HEK293T (cell line): Measurements from ENCODE around the gene MYL5.

Experiments
- ELF4 ChIP-seq: fragments of 450-650 bp; IDR thresholded peaks from 2 replicates; pipeline ENCODE4 v1.6.1; 2017; ENCODE audit warnings: antibody characterized with exemption
- FOXK2 ChIP-seq: fragments of 450-650 bp; IDR thresholded peaks from 2 replicates; pipeline ENCODE4 v1.6.1; 2016; ENCODE audit warnings: mild to moderate bottlenecking
- FOXM1 ChIP-seq: fragments of 450-650 bp; IDR thresholded peaks from 2 replicates; pipeline ENCODE4 v1.6.1; 2017; ENCODE audit warnings: mild to moderate bottlenecking, borderline replicate concordance
- L3MBTL2 ChIP-seq: fragments of 450-650 bp; conservative IDR thresholded peaks from 2 replicates; pipeline ENCODE4 v1.6.1; 2016; ENCODE audit warnings: mild to moderate bottlenecking
- NFRKB ChIP-seq: fragments of 450-650 bp; IDR thresholded peaks from 2 replicates; pipeline ENCODE4 v1.6.1; 2016; ENCODE audit warnings: mild to moderate bottlenecking, moderate library complexity
- SP1 ChIP-seq: fragments of 450-650 bp; IDR thresholded peaks from 2 replicates; pipeline ENCODE4 v1.6.1; 2017
- SUZ12 ChIP-seq: fragments of 450-650 bp; IDR thresholded peaks from 2 replicates; pipeline ENCODE4 v1.6.1; 2016; ENCODE audit warnings: mild to moderate bottlenecking
- ZNF384 ChIP-seq: fragments of 450-650 bp; IDR thresholded peaks from 2 replicates; pipeline ENCODE4 v1.6.1; 2016

- TF ChIP-seq NFRKB (no peak), SP1 (no peak), ZNF384 (no peak), SUZ12 (no peak), FOXM1 (no peak), FOXK2 (no peak), L3MBTL2 (no peak), ELF4 (no peak)
These were observed 13.1 kb upstream of the MYL5 start for GRCh38 chr4:661231-661630.
